Measurements from ENCODE around the gene SULT1C2. TPM values are rescaled to one million over a fixed set of nuclear protein-coding genes. Genes with fewer than 3 reads are reported as not detected.
A peak's percentile ranks its signal among the peaks of the same experiment; 100 is the strongest.

SULT1C2 gene
- total and polyA plus RNA-seq, 8 donors = 5.4 to 36.6 (median 23.6) TPM

GRCh38 chr2:108304975-108305374 lies 16.3 kb downstream of the SULT1C2 start:
- Histone ChIP-seq H3K27me3 (no peaks in the 10 kb centered on the region), H3K4me3 (no peak overlapping the region), H3K9me3 (no peaks in the 10 kb centered on the region), H3K27ac (no peak overlapping the region), H3K4me1 (no peaks in the 10 kb centered on the region), H3K36me3 (no peaks in the 10 kb centered on the region)
- intact Hi-C loops (cut with DNase I) = no loop called here
- no peak for TF ChIP-seq CTCF (IDR thresholded peaks at IDR 0.05)
- no peak for DNase-seq
- no peak for ATAC-seq

- Histone ChIP-seq H3K4me3 (no peak overlapping the region), H3K9me3 (no peaks in the 10 kb centered on the region), H3K36me3 (no peaks in the 10 kb centered on the region), H3K27ac (no peak overlapping the region), H3K4me1 (no peaks in the 10 kb centered on the region), H3K27me3 (no peaks in the 10 kb centered on the region)
- ATAC-seq (no peak), DNase-seq (no peak)
- intact Hi-C loops (cut with DNase I) = no loop called here
- TF ChIP-seq CTCF (IDR thresholded peaks at IDR 0.05) = no peak
Observed at GRCh38 chr2:108305901-108306300, 17.2 kb downstream of the SULT1C2 start.

GRCh38 chr2:108309903-108310302 lies 21.2 kb downstream of the SULT1C2 start:
- Histone ChIP-seq H3K4me1 (peaks cover 0 to 2% of the 10 kb centered on the region in 2 donors), H3K4me3 (no peak overlapping the region), H3K27ac (no peak overlapping the region), H3K27me3 (no peaks in the 10 kb centered on the region), H3K36me3 (no peaks in the 10 kb centered on the region), H3K9me3 (no peaks in the 10 kb centered on the region)
- ATAC-seq (no peak), DNase-seq (peak in 1 of 4 donors; percentile 13)
- intact Hi-C loops (cut with DNase I) = no loop called here
- TF ChIP-seq CTCF (IDR thresholded peaks at IDR 0.05) = no peak

- Histone ChIP-seq H3K4me3 (no peak overlapping the region), H3K27me3 (no peaks in the 10 kb centered on the region), H3K9me3 (no peaks in the 10 kb centered on the region), H3K27ac (peak overlapping the region in 1 of 2 donors; percentile 14), H3K4me1 (peaks cover 0 to 4% of the 10 kb centered on the region in 2 donors), H3K36me3 (no peaks in the 10 kb centered on the region)
- no peak for TF ChIP-seq CTCF (IDR thresholded peaks at IDR 0.05)
- intact Hi-C loops (cut with DNase I) = no loop called here
- no peak for ATAC-seq
- no peak for DNase-seq
Observed at GRCh38 chr2:108314586-108315296, 26.0 kb downstream of the SULT1C2 start.

GRCh38 chr2:108315444-108315934 lies 26.8 kb downstream of the SULT1C2 start:
- Histone ChIP-seq H3K9me3 (no peaks in the 10 kb centered on the region), H3K36me3 (no peaks in the 10 kb centered on the region), H3K4me1 (peaks cover 0 to 4% of the 10 kb centered on the region in 2 donors), H3K27me3 (no peaks in the 10 kb centered on the region), H3K27ac (peak overlapping the region; percentile 2 to 67), H3K4me3 (no peak overlapping the region)
- no peak for TF ChIP-seq CTCF (IDR thresholded peaks at IDR 0.05)
- ATAC-seq (peak; percentile 93), DNase-seq (peak in 2 of 4 donors; percentile 52 to 54)
- intact Hi-C loops (cut with DNase I) = no loop called here

Measured in left lung (tissue), 10 donors.